HG02943 (cell line): Measurements from ENCODE around the gene CCDC60.

ENCODE experiments used
- ATAC-seq: cut with Tn5 transposase; IDR thresholded peaks from one replicate; pipeline ENCODE4 v1.9.1; 2021; ENCODE audit warnings: mild to moderate bottlenecking, low read depth, moderate library complexity; ENCODE audit not compliant: unreplicated experiment

CCDC60 gene

GRCh38 chr12:119440803-119441360, 106.4 kb downstream of the CCDC60 start:
- ATAC-seq, result no peak

- no peak for ATAC-seq
Observed at GRCh38 chr12:119444462-119445044, 110.0 kb downstream of the CCDC60 start.

GRCh38 chr12:119446459-119446858, 111.9 kb downstream of the CCDC60 start:
- ATAC-seq, result no peak

GRCh38 chr12:119447126-119447525, 112.6 kb downstream of the CCDC60 start:
- no peak for ATAC-seq

- ATAC-seq, result no peak
Observed at GRCh38 chr12:119447618-119448017, 113.1 kb downstream of the CCDC60 start.

- ATAC-seq, result no peak
Observed at GRCh38 chr12:119448611-119449131, 114.1 kb downstream of the CCDC60 start.

GRCh38 chr12:119450771-119451170, 116.2 kb downstream of the CCDC60 start:
- no peak for ATAC-seq

- no peak for ATAC-seq
Observed at GRCh38 chr12:119456824-119457223, 122.3 kb downstream of the CCDC60 start.

- ATAC-seq, result no peak
Observed at GRCh38 chr12:119457271-119457670, 122.7 kb downstream of the CCDC60 start.

GRCh38 chr12:119459481-119459880, 125.0 kb downstream of the CCDC60 start:
- ATAC-seq, result no peak

GRCh38 chr12:119460876-119461275, 126.3 kb downstream of the CCDC60 start:
- ATAC-seq, result no peak

GRCh38 chr12:119461636-119462214, 127.2 kb downstream of the CCDC60 start:
- ATAC-seq, result no peak

- ATAC-seq, result no peak
Observed at GRCh38 chr12:119463211-119463926, 128.8 kb downstream of the CCDC60 start.

- ATAC-seq, result no peak
Observed at GRCh38 chr12:119468296-119468695, 133.8 kb downstream of the CCDC60 start.

- ATAC-seq, result no peak
Observed at GRCh38 chr12:119475650-119476049, 141.1 kb downstream of the CCDC60 start.

GRCh38 chr12:119476951-119477350, 142.4 kb downstream of the CCDC60 start:
- no peak for ATAC-seq

- no peak for ATAC-seq
Observed at GRCh38 chr12:119479121-119479561, 144.6 kb downstream of the CCDC60 start.

GRCh38 chr12:119480551-119480950, 146.0 kb downstream of the CCDC60 start:
- no peak for ATAC-seq

- no peak for ATAC-seq
Observed at GRCh38 chr12:119486599-119487154, 152.1 kb downstream of the CCDC60 start.

- ATAC-seq, result no peak
Observed at GRCh38 chr12:119491814-119492213, 157.3 kb downstream of the CCDC60 start.

- ATAC-seq, result no peak
Observed at GRCh38 chr12:119500209-119500608, 165.7 kb downstream of the CCDC60 start.
